ENCODE measurements around the gene ZBBX.

ZBBX gene

GRCh38 chr3:167318306-167318705 is 61.8 kb downstream of the ZBBX start:
- no peaks in the 10 kb centered on the region for H3K27me3 ChIP-seq (ENCODE audit: control insufficient read depth, insufficient read depth, low read length)
- WGBS (ENCODE audit: insufficient coverage, insufficient read length) = no CpG with 5 or more reads among the region's 2 CpGs
- H3K36me3 ChIP-seq (ENCODE audit: control insufficient read depth, insufficient read depth, low read length) = no peaks in the 10 kb centered on the region
- no peak overlapping the region for H3K4me3 ChIP-seq (ENCODE audit: low read length)
- H3K27ac ChIP-seq (ENCODE audit: low read length) = no peak overlapping the region
- H3K4me1 ChIP-seq (ENCODE audit: control insufficient read depth, insufficient read depth, low read length) = no peaks in the 10 kb centered on the region
- no peaks in the 10 kb centered on the region for H3K9me3 ChIP-seq (ENCODE audit: control insufficient read depth, insufficient read depth, low read length)
- DNase-seq (ENCODE audit: low read depth, low spot score) = no peak

GRCh38 chr3:167306319-167306718 is 73.8 kb downstream of the ZBBX start:
- no peak for DNase-seq (ENCODE audit: low read depth, low spot score)
- no CpG with 5 or more reads among the region's 1 CpG for WGBS (ENCODE audit: insufficient coverage, insufficient read length)
- no peaks in the 10 kb centered on the region for H3K9me3 ChIP-seq (ENCODE audit: control insufficient read depth, insufficient read depth, low read length)

GRCh38 chr3:167305340-167305890 is 74.7 kb downstream of the ZBBX start:
- no peak for DNase-seq (ENCODE audit: low read depth, low spot score)
- no peak overlapping the region for H3K27ac ChIP-seq (ENCODE audit: low read length)
- no peaks in the 10 kb centered on the region for H3K27me3 ChIP-seq (ENCODE audit: control insufficient read depth, insufficient read depth, low read length)
- no peak overlapping the region for H3K4me3 ChIP-seq (ENCODE audit: low read length)
- H3K9me3 ChIP-seq (ENCODE audit: control insufficient read depth, insufficient read depth, low read length) = no peaks in the 10 kb centered on the region
- no peaks in the 10 kb centered on the region for H3K4me1 ChIP-seq (ENCODE audit: control insufficient read depth, insufficient read depth, low read length)
- no peaks in the 10 kb centered on the region for H3K36me3 ChIP-seq (ENCODE audit: control insufficient read depth, insufficient read depth, low read length)
- no CpG with 5 or more reads among the region's 1 CpG for WGBS (ENCODE audit: insufficient coverage, insufficient read length)

More at GRCh38 chr3:167306319-167306718, 73.8 kb downstream of the ZBBX start:
- H3K4me1 ChIP-seq (ENCODE audit: control insufficient read depth, insufficient read depth, low read length) = no peaks in the 10 kb centered on the region
- H3K36me3 ChIP-seq (ENCODE audit: control insufficient read depth, insufficient read depth, low read length) = no peaks in the 10 kb centered on the region
- no peak overlapping the region for H3K27ac ChIP-seq (ENCODE audit: low read length)
- H3K4me3 ChIP-seq (ENCODE audit: low read length) = no peak overlapping the region
- no peaks in the 10 kb centered on the region for H3K27me3 ChIP-seq (ENCODE audit: control insufficient read depth, insufficient read depth, low read length)

- DNase-seq (ENCODE audit: low read depth, low spot score) = no peak
- Histone ChIP-seq H3K36me3 (ENCODE audit: control insufficient read depth, insufficient read depth, low read length) (no peaks in the 10 kb centered on the region), H3K9me3 (ENCODE audit: control insufficient read depth, insufficient read depth, low read length) (no peaks in the 10 kb centered on the region), H3K27ac (ENCODE audit: low read length) (no peak overlapping the region), H3K27me3 (ENCODE audit: control insufficient read depth, insufficient read depth, low read length) (no peaks in the 10 kb centered on the region), H3K4me3 (ENCODE audit: low read length) (no peak overlapping the region), H3K4me1 (ENCODE audit: control insufficient read depth, insufficient read depth, low read length) (no peaks in the 10 kb centered on the region)
- WGBS (ENCODE audit: insufficient coverage, insufficient read length) = no CpG with 5 or more reads among the region's 3 CpGs
These were observed 76.0 kb downstream of the ZBBX start for GRCh38 chr3:167304077-167304476.

GRCh38 chr3:167302678-167303077 is 77.4 kb downstream of the ZBBX start:
- H3K4me1 ChIP-seq (ENCODE audit: control insufficient read depth, insufficient read depth, low read length) = no peaks in the 10 kb centered on the region
- no peak overlapping the region for H3K27ac ChIP-seq (ENCODE audit: low read length)
- H3K27me3 ChIP-seq (ENCODE audit: control insufficient read depth, insufficient read depth, low read length) = no peaks in the 10 kb centered on the region
- H3K9me3 ChIP-seq (ENCODE audit: control insufficient read depth, insufficient read depth, low read length) = no peaks in the 10 kb centered on the region
- no peak overlapping the region for H3K4me3 ChIP-seq (ENCODE audit: low read length)
- no peaks in the 10 kb centered on the region for H3K36me3 ChIP-seq (ENCODE audit: control insufficient read depth, insufficient read depth, low read length)
- DNase-seq (ENCODE audit: low read depth, low spot score) = no peak
- no CpG with 5 or more reads among the region's 2 CpGs for WGBS (ENCODE audit: insufficient coverage, insufficient read length)

- Histone ChIP-seq H3K9me3 (ENCODE audit: control insufficient read depth, insufficient read depth, low read length) (no peaks in the 10 kb centered on the region), H3K27ac (ENCODE audit: low read length) (no peak overlapping the region), H3K36me3 (ENCODE audit: control insufficient read depth, insufficient read depth, low read length) (no peaks in the 10 kb centered on the region), H3K4me1 (ENCODE audit: control insufficient read depth, insufficient read depth, low read length) (no peaks in the 10 kb centered on the region), H3K4me3 (ENCODE audit: low read length) (no peak overlapping the region), H3K27me3 (ENCODE audit: control insufficient read depth, insufficient read depth, low read length) (no peaks in the 10 kb centered on the region)
- DNase-seq (ENCODE audit: low read depth, low spot score) = no peak
These were observed 79.9 kb downstream of the ZBBX start for GRCh38 chr3:167300207-167300606.

GRCh38 chr3:167289435-167289834 is 90.7 kb downstream of the ZBBX start:
- H3K4me1 ChIP-seq (ENCODE audit: control insufficient read depth, insufficient read depth, low read length) = no peaks in the 10 kb centered on the region
- no peaks in the 10 kb centered on the region for H3K9me3 ChIP-seq (ENCODE audit: control insufficient read depth, insufficient read depth, low read length)
- no peaks in the 10 kb centered on the region for H3K36me3 ChIP-seq (ENCODE audit: control insufficient read depth, insufficient read depth, low read length)
- H3K27ac ChIP-seq (ENCODE audit: low read length) = no peak overlapping the region
- H3K4me3 ChIP-seq (ENCODE audit: low read length) = no peak overlapping the region
- no peaks in the 10 kb centered on the region for H3K27me3 ChIP-seq (ENCODE audit: control insufficient read depth, insufficient read depth, low read length)
- no CpG with 5 or more reads among the region's 8 CpGs for WGBS (ENCODE audit: insufficient coverage, insufficient read length)
- no peak for DNase-seq (ENCODE audit: low read depth, low spot score)

GRCh38 chr3:167288737-167289136 is 91.4 kb downstream of the ZBBX start:
- H3K36me3 ChIP-seq (ENCODE audit: control insufficient read depth, insufficient read depth, low read length) = no peaks in the 10 kb centered on the region
- no peaks in the 10 kb centered on the region for H3K4me1 ChIP-seq (ENCODE audit: control insufficient read depth, insufficient read depth, low read length)
- DNase-seq (ENCODE audit: low read depth, low spot score) = no peak
- H3K27ac ChIP-seq (ENCODE audit: low read length) = no peak overlapping the region
- no peak overlapping the region for H3K4me3 ChIP-seq (ENCODE audit: low read length)
- H3K9me3 ChIP-seq (ENCODE audit: control insufficient read depth, insufficient read depth, low read length) = no peaks in the 10 kb centered on the region
- H3K27me3 ChIP-seq (ENCODE audit: control insufficient read depth, insufficient read depth, low read length) = no peaks in the 10 kb centered on the region

- Histone ChIP-seq H3K27me3 (ENCODE audit: control insufficient read depth, insufficient read depth, low read length) (no peaks in the 10 kb centered on the region), H3K27ac (ENCODE audit: low read length) (no peak overlapping the region), H3K4me1 (ENCODE audit: control insufficient read depth, insufficient read depth, low read length) (no peaks in the 10 kb centered on the region), H3K4me3 (ENCODE audit: low read length) (no peak overlapping the region), H3K9me3 (ENCODE audit: control insufficient read depth, insufficient read depth, low read length) (no peaks in the 10 kb centered on the region), H3K36me3 (ENCODE audit: control insufficient read depth, insufficient read depth, low read length) (no peaks in the 10 kb centered on the region)
- no peak for DNase-seq (ENCODE audit: low read depth, low spot score)
- WGBS (ENCODE audit: insufficient coverage, insufficient read length) = no CpG with 5 or more reads among the region's 3 CpGs
These were observed 92.8 kb downstream of the ZBBX start for GRCh38 chr3:167287308-167287707.

GRCh38 chr3:167274141-167274874 is 105.8 kb downstream of the ZBBX start:
- no peak for DNase-seq (ENCODE audit: low read depth, low spot score)
- no peaks in the 10 kb centered on the region for H3K9me3 ChIP-seq (ENCODE audit: control insufficient read depth, insufficient read depth, low read length)
- no CpG with 5 or more reads among the region's 7 CpGs for WGBS (ENCODE audit: insufficient coverage, insufficient read length)
- no peaks in the 10 kb centered on the region for H3K4me1 ChIP-seq (ENCODE audit: control insufficient read depth, insufficient read depth, low read length)
- H3K4me3 ChIP-seq (ENCODE audit: low read length) = no peak overlapping the region
- H3K27ac ChIP-seq (ENCODE audit: low read length) = no peak overlapping the region
- H3K36me3 ChIP-seq (ENCODE audit: control insufficient read depth, insufficient read depth, low read length) = no peaks in the 10 kb centered on the region
- no peaks in the 10 kb centered on the region for H3K27me3 ChIP-seq (ENCODE audit: control insufficient read depth, insufficient read depth, low read length)

- no CpG with 5 or more reads among the region's 1 CpG for WGBS (ENCODE audit: insufficient coverage, insufficient read length)
- no peak overlapping the region for H3K4me3 ChIP-seq (ENCODE audit: low read length)
- no peaks in the 10 kb centered on the region for H3K27me3 ChIP-seq (ENCODE audit: control insufficient read depth, insufficient read depth, low read length)
- H3K36me3 ChIP-seq (ENCODE audit: control insufficient read depth, insufficient read depth, low read length) = no peaks in the 10 kb centered on the region
- H3K9me3 ChIP-seq (ENCODE audit: control insufficient read depth, insufficient read depth, low read length) = no peaks in the 10 kb centered on the region
- H3K27ac ChIP-seq (ENCODE audit: low read length) = no peak overlapping the region
- no peaks in the 10 kb centered on the region for H3K4me1 ChIP-seq (ENCODE audit: control insufficient read depth, insufficient read depth, low read length)
- no peak for DNase-seq (ENCODE audit: low read depth, low spot score)
These were observed 127.1 kb downstream of the ZBBX start for GRCh38 chr3:167253037-167253436.

All from iPS DF 6.9 (cell line).